K562 (cell line): ENCODE results near the gene PCID2. TPM values are rescaled to one million over a fixed set of nuclear protein-coding genes. Genes with fewer than 3 reads are reported as not detected.

ENCODE experiments used
- CSDE1 ChIP-seq, 2 experiments: fragments of 450-650 bp; IDR thresholded peaks; 2 replicates each; pipeline ENCODE4 v1.6.1; 2016; ENCODE audit warnings: mild to moderate bottlenecking in 1 of 2
- EP400 ChIP-seq: fragments of 450-650 bp; IDR thresholded peaks from 2 replicates; pipeline ENCODE4 v1.6.1; 2017; ENCODE audit warnings: antibody characterized with exemption, mild to moderate bottlenecking, moderate library complexity
- JUNB ChIP-seq: fragments of 450-650 bp; formaldehyde crosslinking; conservative IDR thresholded peaks from 2 replicates; pipeline ENCODE4 v1.4.0; 2020; ENCODE audit warnings: mild to moderate bottlenecking
- MED1 ChIP-seq: sonication (generic); formaldehyde crosslinking; IDR thresholded peaks from 2 replicates; pipeline ENCODE4 v1.8.1; 2023; ENCODE audit warnings: missing genetic modification reagents, borderline replicate concordance
- MEF2D ChIP-seq: conservative IDR thresholded peaks from 2 replicates; pipeline ENCODE4 v1.6.1; 2016; ENCODE audit warnings: low read depth, missing genetic modification characterization, missing compliant biosample characterization
- MTA1 ChIP-seq: fragments of 450-650 bp; IDR thresholded peaks from 2 replicates; pipeline ENCODE4 v1.6.1; 2017; ENCODE audit warnings: borderline replicate concordance
- PML ChIP-seq: IDR thresholded peaks from 2 replicates; pipeline ENCODE4 v1.6.1; 2012; ENCODE audit warnings: low read length, inconsistent platforms
- TGIF2 ChIP-seq: sonication (generic); formaldehyde crosslinking; IDR thresholded peaks from 2 replicates; pipeline ENCODE4 v1.8.1; 2022; ENCODE audit warnings: mild to moderate bottlenecking, missing genetic modification reagents, moderate library complexity
- U2AF2 ChIP-seq: fragments of 200-400 bp; formaldehyde crosslinking; optimal IDR thresholded peaks from 2 replicates; pipeline ENCODE3; 2017; ENCODE audit warnings: low read depth, mild to moderate bottlenecking, low read length
- XRCC5 ChIP-seq: fragments of 200-400 bp; formaldehyde crosslinking; IDR thresholded peaks from 2 replicates; pipeline ENCODE4 v1.6.1; 2017; ENCODE audit warnings: low read depth, mild to moderate bottlenecking, low read length
- ZC3H11A ChIP-seq: IDR thresholded peaks from 2 replicates; pipeline ENCODE4 v1.6.1; 2012; ENCODE audit warnings: low read depth, low read length, improper control_type of control experiment
- ZNF12 ChIP-seq: sonication (generic); formaldehyde crosslinking; IDR thresholded peaks from 2 replicates; pipeline ENCODE4 v1.4.0; 2020; ENCODE audit warnings: mild to moderate bottlenecking, missing genetic modification reagents
- ZNF165 ChIP-seq: fragments of 250-450 bp; sonication (Bioruptor Pico); IDR thresholded peaks from 2 replicates; pipeline ENCODE4 v1.4.0; 2020; ENCODE audit warnings: borderline replicate concordance
- polyA plus RNA-seq, 8 experiments: library from polyadenylated mRNA; depleted of rRNA in 4 of 8; stranded (reverse) in 5 of 8; unstranded in 3 of 8; fragments of >200 nt; fragmentation: Nextera tagmentation in 2 of 8; fragmentation: Illumina TruSeq in 1 of 8; extraction: Ambion mirVana in 2 of 8; extraction: Trizol in 1 of 8; gene quantifications; 2 replicates each; pipeline versions ENCODE4 v1.2.1 to v1.2.3, GENCODE V29; 2011 to 2014; ENCODE audit warnings: inconsistent platforms in 1 of 8, missing spikeins in 1 of 8
- total RNA-seq, 7 experiments: library from RNA; depleted of rRNA in 6 of 7; stranded (reverse); fragments of >200 nt in 6 of 7; fragmentation: Illumina TruSeq in 2 of 7; extraction: Trizol in 2 of 7; gene quantifications; 2 replicates each; pipeline versions ENCODE4 v1.2.1 to v1.2.3, GENCODE V29; 2011 to 2021; ENCODE audit warnings: low replicate concordance in 1 of 7
- TF ChIP-seq, protein P1 (sequence below), 2 experiments: fragments of 450-650 bp; formaldehyde crosslinking in 1 of 2; IDR thresholded peaks; 2 replicates each; pipeline versions ENCODE4 v1.4.0 to v1.6.1; 2014 to 2020; ENCODE audit warnings: mild to moderate bottlenecking in 2 of 2, borderline replicate concordance in 1 of 2, low read depth in 1 of 2
- TF ChIP-seq, protein P2 (sequence below): IDR thresholded peaks from 2 replicates; pipeline ENCODE4 v1.6.1; 2011; ENCODE audit not compliant: insufficient read length; ENCODE audit errors: extremely low read depth
- TF ChIP-seq, protein P3 (sequence below): fragments of 250-450 bp; sonication (Bioruptor Pico); IDR thresholded peaks from 2 replicates; pipeline ENCODE4 v1.4.0; 2020; ENCODE audit warnings: mild to moderate bottlenecking

The PCID2 gene
- total and polyA plus RNA-seq, 9 of the 15 experiments (the other 6 are each of a cell fraction or from before 2014, with no cell fraction given), result 39.6 to 117 (median 59.6) TPM

DNA sequence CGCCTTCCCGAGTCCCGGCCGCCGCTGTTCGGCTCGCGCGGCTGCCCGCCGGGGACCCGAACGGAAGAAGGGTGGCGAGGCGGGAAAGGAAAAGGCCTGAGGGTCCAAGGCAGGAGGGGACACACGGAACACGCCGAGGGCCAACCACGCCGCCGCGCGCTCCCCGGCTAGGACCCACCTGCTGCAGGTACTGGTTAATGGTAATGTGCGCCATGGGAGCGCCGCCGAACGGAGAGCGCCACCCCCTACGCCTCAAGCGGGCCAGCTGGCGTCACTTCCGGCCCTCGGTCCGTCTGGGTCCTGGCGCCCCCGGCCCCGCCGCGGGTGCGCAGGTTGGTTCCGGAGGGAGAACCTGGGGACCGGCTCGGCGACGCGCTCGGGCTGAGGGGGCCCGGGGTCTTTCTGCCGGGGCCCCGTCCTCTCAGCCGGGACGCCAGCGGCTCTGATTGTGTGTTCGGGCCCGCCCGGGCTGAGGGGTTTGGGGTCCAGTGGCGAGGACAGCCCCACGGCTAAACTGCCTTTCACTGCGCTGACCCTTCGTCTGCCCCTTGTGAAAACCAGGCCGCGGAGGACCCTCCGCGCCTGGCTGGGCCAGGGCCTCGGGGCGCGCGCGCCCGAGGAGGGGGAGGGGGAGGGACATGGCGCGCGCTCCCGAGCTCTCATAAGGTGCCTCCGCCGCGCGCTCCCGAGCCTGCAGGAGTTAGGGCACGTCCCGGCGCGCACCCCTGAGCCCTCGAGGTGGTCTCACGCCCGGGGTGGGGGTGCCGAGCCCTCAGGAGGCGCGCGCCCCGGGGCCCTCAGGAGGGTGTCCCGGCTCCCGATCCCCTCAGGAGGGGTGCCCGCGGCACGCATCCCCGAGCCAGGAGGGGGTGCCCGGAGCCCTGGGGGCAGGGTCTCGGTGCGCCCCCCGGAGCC lies at the start of gene PCID2 (continued):
- TF ChIP-seq, protein P1, sequence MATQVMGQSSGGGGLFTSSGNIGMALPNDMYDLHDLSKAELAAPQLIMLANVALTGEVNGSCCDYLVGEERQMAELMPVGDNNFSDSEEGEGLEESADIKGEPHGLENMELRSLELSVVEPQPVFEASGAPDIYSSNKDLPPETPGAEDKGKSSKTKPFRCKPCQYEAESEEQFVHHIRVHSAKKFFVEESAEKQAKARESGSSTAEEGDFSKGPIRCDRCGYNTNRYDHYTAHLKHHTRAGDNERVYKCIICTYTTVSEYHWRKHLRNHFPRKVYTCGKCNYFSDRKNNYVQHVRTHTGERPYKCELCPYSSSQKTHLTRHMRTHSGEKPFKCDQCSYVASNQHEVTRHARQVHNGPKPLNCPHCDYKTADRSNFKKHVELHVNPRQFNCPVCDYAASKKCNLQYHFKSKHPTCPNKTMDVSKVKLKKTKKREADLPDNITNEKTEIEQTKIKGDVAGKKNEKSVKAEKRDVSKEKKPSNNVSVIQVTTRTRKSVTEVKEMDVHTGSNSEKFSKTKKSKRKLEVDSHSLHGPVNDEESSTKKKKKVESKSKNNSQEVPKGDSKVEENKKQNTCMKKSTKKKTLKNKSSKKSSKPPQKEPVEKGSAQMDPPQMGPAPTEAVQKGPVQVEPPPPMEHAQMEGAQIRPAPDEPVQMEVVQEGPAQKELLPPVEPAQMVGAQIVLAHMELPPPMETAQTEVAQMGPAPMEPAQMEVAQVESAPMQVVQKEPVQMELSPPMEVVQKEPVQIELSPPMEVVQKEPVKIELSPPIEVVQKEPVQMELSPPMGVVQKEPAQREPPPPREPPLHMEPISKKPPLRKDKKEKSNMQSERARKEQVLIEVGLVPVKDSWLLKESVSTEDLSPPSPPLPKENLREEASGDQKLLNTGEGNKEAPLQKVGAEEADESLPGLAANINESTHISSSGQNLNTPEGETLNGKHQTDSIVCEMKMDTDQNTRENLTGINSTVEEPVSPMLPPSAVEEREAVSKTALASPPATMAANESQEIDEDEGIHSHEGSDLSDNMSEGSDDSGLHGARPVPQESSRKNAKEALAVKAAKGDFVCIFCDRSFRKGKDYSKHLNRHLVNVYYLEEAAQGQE (IDR thresholded peaks at IDR 0.05; ENCODE audit: borderline replicate concordance), result no peak
- TF ChIP-seq, protein P1 (CRISPR knock-in tag; IDR thresholded peaks at IDR 0.05; ENCODE audit: low read depth), result no peak
- TF ChIP-seq JUNB (CRISPR knock-in tag) (no peak), ZNF12 (no peak), MED1 (CRISPR knock-in tag) (no peak), PML (peak; percentile 49; the same call in 1 of the 2 replicates), ZNF165 (CRISPR knock-in tag) (no peak), ZC3H11A (peak; percentile 88), EP400 (peak; percentile 89), MTA1 (peak; percentile 40; the same call in 1 of the 2 replicates), CSDE1 (IDR thresholded peaks at IDR 0.05) (no peak), U2AF2 (no peak), XRCC5 (peak; percentile 57; the same call in 1 of the 2 replicates), TGIF2 (CRISPR knock-in tag) (no peak), MEF2D (peak; percentile 46; the same call in 1 of the 2 replicates)
- TF ChIP-seq, protein P2, sequence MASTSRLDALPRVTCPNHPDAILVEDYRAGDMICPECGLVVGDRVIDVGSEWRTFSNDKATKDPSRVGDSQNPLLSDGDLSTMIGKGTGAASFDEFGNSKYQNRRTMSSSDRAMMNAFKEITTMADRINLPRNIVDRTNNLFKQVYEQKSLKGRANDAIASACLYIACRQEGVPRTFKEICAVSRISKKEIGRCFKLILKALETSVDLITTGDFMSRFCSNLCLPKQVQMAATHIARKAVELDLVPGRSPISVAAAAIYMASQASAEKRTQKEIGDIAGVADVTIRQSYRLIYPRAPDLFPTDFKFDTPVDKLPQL, result no peak
- TF ChIP-seq, protein P3, sequence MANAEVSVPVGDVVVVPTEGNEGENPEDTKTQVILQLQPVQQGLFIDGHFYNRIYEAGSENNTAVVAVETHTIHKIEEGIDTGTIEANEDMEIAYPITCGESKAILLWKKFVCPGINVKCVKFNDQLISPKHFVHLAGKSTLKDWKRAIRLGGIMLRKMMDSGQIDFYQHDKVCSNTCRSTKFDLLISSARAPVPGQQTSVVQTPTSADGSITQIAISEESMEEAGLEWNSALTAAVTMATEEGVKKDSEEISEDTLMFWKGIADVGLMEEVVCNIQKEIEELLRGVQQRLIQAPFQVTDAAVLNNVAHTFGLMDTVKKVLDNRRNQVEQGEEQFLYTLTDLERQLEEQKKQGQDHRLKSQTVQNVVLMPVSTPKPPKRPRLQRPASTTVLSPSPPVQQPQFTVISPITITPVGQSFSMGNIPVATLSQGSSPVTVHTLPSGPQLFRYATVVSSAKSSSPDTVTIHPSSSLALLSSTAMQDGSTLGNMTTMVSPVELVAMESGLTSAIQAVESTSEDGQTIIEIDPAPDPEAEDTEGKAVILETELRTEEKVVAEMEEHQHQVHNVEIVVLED, result peak; percentile 68
